Inflammatory macrophage treated with lipopolysaccharide for 1 hour (primary cell): ENCODE results near the gene ARMC5.
A peak's percentile ranks its signal among the peaks of the same experiment; 100 is the strongest.

Experiments used
- DNase-seq, 2 donors: peaks; one replicate each; pipeline ENCODE4 v3.0.0-alpha.2; 2020 to 2022

ARMC5 gene

DNA sequence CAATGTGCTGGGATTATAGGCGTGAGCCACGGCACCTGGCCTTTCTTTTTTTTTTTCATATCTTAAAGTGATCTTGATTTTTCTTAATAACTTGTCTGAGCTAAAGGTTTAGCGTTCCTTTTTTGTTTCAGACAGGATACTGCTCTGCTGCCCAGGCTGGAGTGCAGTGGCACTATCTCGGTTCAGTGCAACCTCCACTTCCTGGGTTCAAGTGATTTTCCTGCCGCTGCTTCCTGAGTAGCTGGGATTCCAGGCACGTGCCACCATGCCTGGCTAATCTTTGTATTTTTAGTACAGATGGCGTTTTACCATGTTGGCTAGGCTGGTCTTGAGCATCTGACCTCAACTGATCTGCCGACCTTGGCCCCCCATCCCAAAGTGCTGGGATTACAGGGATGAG is 44.9 kb downstream of the ARMC5 start:
- DNase-seq: no peak

DNA sequence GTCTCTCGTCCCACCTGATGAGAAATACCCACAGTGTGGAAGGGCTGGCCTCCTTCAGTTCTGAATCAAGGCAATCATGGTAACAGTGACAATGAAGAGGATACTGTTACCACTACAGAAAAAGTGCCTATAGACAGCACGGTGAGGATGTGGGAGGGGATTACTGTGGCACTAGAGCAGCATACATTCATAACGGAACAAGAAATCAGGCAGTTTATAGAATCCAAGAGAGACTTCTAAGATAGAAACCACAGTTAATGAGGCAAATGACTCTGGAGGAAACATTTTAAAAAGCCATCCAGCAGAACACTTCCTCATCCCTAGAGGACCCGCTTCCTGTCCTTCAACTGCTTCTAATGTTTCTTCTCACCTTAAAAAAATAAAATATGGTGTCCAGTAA is 46.2 kb downstream of the ARMC5 start:
- DNase-seq: no peak

DNA sequence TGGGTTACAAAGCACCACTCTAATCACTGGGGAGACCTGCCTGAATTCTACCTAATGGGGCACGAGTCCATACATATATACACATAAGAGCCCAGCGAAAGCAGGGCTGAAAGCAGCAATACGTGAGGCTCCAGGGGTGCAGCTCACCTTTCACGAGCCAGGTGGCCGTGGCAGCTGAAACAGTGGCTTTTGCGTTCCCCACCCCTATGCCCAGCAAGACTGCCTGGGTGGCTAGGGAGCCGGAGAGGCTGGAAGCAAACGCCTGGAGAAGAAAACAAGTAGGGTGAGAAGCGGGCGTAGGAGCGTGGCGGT is 48.3 kb downstream of the ARMC5 start:
- DNase-seq: no peak

DNA sequence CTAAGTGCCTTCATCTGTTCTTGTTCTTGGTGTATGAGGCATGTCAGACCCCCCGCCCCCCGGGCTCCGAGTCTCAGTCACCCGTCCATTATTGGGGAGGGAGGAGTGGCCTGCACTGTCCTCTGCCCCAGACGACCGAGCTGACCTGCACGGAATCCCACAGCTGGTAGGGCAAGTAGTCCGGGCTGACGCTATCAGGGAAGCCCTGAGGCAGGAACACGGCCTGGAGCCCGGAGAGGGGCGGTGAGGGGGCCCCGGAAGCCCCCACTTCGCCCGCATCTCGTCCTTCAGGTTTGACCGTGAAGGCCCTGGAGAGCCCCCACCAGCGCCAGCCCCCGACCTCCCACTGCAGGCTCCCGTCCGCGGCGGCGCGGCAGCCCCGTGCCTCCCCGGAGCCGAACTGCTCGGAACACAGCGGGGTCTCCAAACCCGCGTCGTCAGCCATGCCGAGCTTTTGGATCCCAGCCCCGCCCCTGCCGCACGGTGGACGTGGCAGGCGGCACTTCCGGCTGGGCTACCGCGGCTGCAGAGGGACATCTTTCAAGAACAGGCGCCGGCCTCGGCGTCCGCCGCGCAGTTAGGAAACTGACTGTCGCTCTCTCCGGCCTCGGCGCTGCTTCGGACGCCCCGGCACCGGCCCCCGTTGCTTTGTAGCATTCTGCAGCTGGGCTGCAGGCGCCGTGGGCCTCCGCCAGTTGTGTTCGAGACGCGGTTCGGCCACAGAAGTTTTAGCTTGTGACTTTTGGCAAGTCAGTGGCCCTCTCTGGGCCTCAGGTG is 48.8 kb downstream of the ARMC5 start, which contains the start of gene RUSF1:
TSS of gene RUSF1 (minus strand) at position 463 of the 777 bp plus-strand sequence. CDS start at position 445, 18 bp downstream.
- peak; percentile 83 to 88 for DNase-seq

- DNase-seq: peak; percentile 1 to 19
Observed at GRCh38 chr16:31508706-31509195, 49.5 kb downstream of the ARMC5 start.

GRCh38 chr16:31513126-31513525 is 53.8 kb downstream of the ARMC5 start:
- no peak for DNase-seq

DNA sequence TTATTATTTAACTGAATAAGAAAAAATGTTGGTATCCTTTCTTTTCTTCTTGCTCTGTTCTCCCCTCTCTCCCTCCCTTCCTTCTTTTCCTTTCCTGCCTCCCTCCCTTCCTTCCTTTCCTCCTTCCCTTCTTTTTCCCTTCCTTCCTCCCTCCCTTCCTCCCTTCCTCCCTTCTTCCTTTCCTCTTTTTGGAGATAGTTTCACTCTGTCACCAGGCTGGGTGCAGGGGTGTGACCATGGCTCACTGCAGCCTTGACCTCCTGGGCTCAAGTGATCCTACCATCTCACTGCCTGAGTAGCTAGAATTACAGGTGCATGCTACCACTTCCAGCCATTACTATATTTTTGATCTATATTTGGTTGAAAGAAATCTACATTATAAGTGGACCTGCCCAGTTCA is 54.6 kb downstream of the ARMC5 start:
- no peak for DNase-seq
